Activated naive CD4-positive, alpha-beta T cell treated with anti-CD3 and anti-CD28 coated beads, Interleukin-2, amount 50 U/mL, for 24 hours (primary cell): Measurements from ENCODE around the gene ATG9A.
"Not testable (repeated sequence)": the region's sequence is repeated elsewhere in the genome, so short reads cannot be mapped to it uniquely, and the experiment has no call there.

Source experiments
- H3K27ac Mint-ChIP-seq: one replicate; pipeline ENCODE4 v1.8.0; 2021; ENCODE audit warnings: mild to moderate bottlenecking, mixed read lengths
- H3K27me3 Mint-ChIP-seq: one replicate; pipeline ENCODE4 v1.8.0; 2021; ENCODE audit warnings: mixed read lengths
- H3K36me3 Mint-ChIP-seq: one replicate; pipeline ENCODE4 v1.8.0; 2021; ENCODE audit warnings: mixed read lengths
- H3K4me1 Mint-ChIP-seq: one replicate; pipeline ENCODE4 v1.8.0; 2021; ENCODE audit warnings: mixed read lengths
- H3K4me3 Mint-ChIP-seq: one replicate; pipeline ENCODE4 v1.8.0; 2021; ENCODE audit warnings: mild to moderate bottlenecking, mixed read lengths
- H3K9me3 Mint-ChIP-seq: one replicate; pipeline ENCODE4 v1.8.0; 2021; ENCODE audit warnings: mixed read lengths

ATG9A gene

GRCh38 chr2:219205981-219206327, 23.5 kb downstream of the ATG9A start:
- Mint-ChIP-seq H3K27me3 (no peaks in the 10 kb centered on the region), H3K4me3 (peak overlapping the region; percentile 90), H3K27ac (peak overlapping the region; percentile 96), H3K4me1 (peaks cover 36% of the 10 kb centered on the region), H3K9me3 (no peaks in the 10 kb centered on the region), H3K36me3 (peaks cover 3% of the 10 kb centered on the region)

DNA sequence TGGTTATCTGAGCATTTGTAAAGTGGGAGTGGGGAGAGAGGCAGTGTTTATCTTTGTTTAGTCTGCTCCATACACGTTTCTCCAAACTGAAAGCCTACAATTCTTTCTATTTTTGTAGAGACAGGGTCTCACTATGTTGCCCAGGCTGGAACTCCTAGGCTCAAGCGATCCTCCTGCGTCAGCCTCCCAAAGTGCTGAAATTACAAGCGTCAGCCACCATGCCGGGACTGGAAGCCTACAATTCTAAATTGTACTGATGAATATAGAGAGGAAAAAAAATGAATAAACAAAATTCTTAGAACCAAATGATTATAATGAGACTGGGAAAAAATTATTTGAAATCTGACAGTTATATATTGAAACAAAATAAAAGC, 24.3 kb downstream of the ATG9A start:
- no peaks in the 10 kb centered on the region for H3K9me3 Mint-ChIP-seq
- H3K36me3 Mint-ChIP-seq = peaks cover 3% of the 10 kb centered on the region
- peak overlapping the region; percentile 35 for H3K27ac Mint-ChIP-seq
- H3K4me3 Mint-ChIP-seq = no peak overlapping the region
- H3K27me3 Mint-ChIP-seq = no peaks in the 10 kb centered on the region
- peaks cover 37% of the 10 kb centered on the region for H3K4me1 Mint-ChIP-seq

DNA sequence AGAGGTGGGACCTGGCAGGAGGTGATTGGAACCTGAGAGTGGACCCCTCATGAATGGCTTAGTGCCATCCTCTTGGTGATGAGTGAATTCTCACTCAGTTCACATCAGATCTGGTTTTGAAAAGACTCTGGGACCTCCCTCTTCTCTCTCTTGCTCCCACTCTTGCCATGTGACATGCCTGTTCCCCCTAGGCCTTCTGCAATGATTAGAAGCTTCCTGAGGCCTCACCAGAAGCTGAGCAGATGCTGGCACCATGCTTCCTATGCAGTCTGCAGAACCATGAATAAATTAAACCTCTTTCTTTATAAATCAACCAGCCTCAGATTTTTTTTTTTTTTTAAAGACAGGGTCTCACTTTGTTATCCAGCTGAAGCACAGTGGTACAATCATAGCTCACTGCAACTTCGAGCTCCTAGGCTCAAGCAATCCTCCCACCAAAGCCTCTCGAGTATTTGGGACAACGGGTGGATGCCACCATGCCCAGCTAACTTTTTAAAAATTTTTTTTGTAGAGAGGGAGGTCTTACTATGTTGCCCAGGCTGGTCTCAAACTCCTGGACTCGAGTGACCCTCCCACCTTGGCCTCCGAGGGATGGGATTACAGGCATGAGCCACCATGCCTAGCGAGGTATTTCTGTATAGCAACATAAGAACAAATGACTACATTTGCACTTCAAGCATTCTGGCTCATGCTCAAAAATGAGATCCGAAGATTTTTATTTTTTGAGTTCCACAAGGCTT, 24.8 kb downstream of the ATG9A start:
- Mint-ChIP-seq H3K4me1 (peaks cover 33% of the 10 kb centered on the region), H3K36me3 (peaks cover 3% of the 10 kb centered on the region), H3K4me3 (no peak overlapping the region), H3K9me3 (no peaks in the 10 kb centered on the region), H3K27ac (no peak overlapping the region), H3K27me3 (no peaks in the 10 kb centered on the region)

- H3K9me3 Mint-ChIP-seq, H3K4me3 Mint-ChIP-seq, H3K27me3 Mint-ChIP-seq, H3K36me3 Mint-ChIP-seq, H3K27ac Mint-ChIP-seq: not testable (repeated sequence)
- H3K4me1 Mint-ChIP-seq = peaks cover 15% of the 10 kb centered on the region
These were observed 28.1 kb downstream of the ATG9A start for GRCh38 chr2:219201331-219201730.

DNA sequence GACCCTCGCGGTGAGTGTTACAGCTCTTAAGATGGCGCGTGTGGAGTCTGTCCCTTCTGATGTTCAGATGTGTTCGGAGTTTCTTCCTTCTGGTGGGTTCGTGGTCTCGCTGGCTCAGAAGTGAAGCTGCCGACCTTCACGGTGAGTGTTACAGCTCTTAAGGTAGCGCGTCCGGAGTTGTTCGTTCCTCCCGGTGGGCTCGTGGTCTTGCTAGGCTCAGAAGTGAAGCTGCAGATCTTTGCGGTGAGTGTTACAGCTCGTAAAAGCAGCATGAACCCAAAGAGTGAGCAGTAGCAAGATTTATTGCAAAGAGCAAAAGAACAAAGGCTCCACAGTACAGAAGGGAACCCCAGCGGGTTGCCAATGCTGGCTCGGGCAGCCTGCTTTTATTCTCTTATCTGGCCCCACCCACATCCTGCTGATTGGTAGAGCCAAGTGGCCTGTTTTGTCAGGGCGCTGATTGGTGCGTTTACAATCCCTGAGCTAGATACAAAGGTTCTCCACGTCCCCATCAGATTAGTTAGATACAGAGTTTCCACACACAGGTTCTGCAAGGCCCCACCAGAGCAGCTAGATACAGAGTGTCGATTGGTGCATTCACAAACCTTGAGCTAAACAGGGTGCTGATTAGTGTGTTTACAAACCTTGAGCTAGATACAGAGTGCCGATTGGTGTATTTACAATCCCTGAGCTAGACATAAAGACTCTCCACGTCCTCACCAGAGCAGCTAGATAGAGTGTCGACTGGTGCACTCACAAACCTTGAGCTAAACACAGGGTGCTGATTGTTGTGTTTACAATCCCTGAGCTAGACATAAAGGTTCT, 28.7 kb downstream of the ATG9A start:
- not testable (repeated sequence) for H3K36me3 Mint-ChIP-seq, H3K27me3 Mint-ChIP-seq, H3K9me3 Mint-ChIP-seq
- Mint-ChIP-seq H3K4me3 (peak overlapping the region; percentile 82), H3K27ac (peak overlapping the region; percentile 79), H3K4me1 (peaks cover 11% of the 10 kb centered on the region)

GRCh38 chr2:219199470-219200211, 29.8 kb downstream of the ATG9A start:
- Mint-ChIP-seq H3K4me1 (peaks cover 11% of the 10 kb centered on the region), H3K4me3 (no peak overlapping the region), H3K27me3 (no peaks in the 10 kb centered on the region), H3K36me3 (no peaks in the 10 kb centered on the region), H3K9me3 (no peaks in the 10 kb centered on the region), H3K27ac (no peak overlapping the region)

DNA sequence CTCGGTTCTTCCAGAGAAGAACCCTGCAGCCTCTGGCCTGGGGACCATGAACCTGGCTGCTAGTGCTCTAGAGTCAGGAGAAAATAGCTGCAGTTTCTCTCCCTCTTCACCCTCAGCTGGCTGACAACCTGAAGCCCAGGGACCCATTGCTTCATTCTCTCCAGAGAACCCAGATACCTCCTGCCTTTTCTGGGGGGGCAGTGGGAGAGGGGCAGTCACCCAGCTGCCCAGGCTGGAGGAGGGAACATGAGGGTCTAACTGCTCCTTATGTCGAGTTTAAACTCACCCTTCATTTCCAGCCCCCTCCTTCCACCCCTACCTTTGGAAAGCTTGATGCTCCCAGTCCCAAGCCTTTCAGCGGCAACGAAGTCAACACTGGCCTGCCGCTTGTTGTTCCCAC, 30.5 kb downstream of the ATG9A start:
- no peaks in the 10 kb centered on the region for H3K9me3 Mint-ChIP-seq
- no peak overlapping the region for H3K27ac Mint-ChIP-seq
- peaks cover 11% of the 10 kb centered on the region for H3K4me1 Mint-ChIP-seq
- no peaks in the 10 kb centered on the region for H3K27me3 Mint-ChIP-seq
- no peak overlapping the region for H3K4me3 Mint-ChIP-seq
- no peaks in the 10 kb centered on the region for H3K36me3 Mint-ChIP-seq

- H3K27ac Mint-ChIP-seq = no peak overlapping the region
- H3K27me3 Mint-ChIP-seq = no peaks in the 10 kb centered on the region
- no peaks in the 10 kb centered on the region for H3K36me3 Mint-ChIP-seq
- H3K9me3 Mint-ChIP-seq = no peaks in the 10 kb centered on the region
- no peak overlapping the region for H3K4me3 Mint-ChIP-seq
- H3K4me1 Mint-ChIP-seq = peaks cover 11% of the 10 kb centered on the region
These were observed 32.0 kb downstream of the ATG9A start for GRCh38 chr2:219197388-219197787.

- Mint-ChIP-seq H3K36me3 (peaks cover under 1% of the 10 kb centered on the region), H3K9me3 (no peaks in the 10 kb centered on the region), H3K4me1 (peaks cover 19% of the 10 kb centered on the region), H3K27me3 (no peaks in the 10 kb centered on the region), H3K4me3 (no peak overlapping the region), H3K27ac (peak overlapping the region; percentile 74)
These were observed 42.5 kb downstream of the ATG9A start for GRCh38 chr2:219186754-219187456.

DNA sequence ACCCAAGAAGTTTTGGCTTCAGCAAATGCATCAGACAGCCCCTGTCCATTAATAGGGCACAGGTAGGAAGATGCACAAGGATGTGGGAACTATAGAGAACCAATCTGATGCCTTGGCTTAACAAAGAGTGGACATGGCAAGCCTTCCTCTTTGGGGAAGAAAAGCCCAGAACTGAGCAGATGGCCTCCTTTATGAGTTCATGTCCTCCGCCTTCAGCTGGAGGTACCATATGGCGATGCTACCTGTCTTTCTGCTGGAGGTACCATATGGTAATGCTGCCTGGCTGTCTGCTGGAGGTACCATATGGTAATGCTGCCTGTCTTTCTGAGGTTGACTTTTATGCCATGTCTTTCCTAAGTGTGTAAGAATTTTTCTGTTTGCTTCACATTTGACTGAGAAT, 45.3 kb downstream of the ATG9A start:
- Mint-ChIP-seq H3K27ac (no peak overlapping the region), H3K27me3 (no peaks in the 10 kb centered on the region), H3K4me1 (peaks cover 45% of the 10 kb centered on the region), H3K9me3 (no peaks in the 10 kb centered on the region), H3K36me3 (peaks cover 4% of the 10 kb centered on the region), H3K4me3 (no peak overlapping the region)

DNA sequence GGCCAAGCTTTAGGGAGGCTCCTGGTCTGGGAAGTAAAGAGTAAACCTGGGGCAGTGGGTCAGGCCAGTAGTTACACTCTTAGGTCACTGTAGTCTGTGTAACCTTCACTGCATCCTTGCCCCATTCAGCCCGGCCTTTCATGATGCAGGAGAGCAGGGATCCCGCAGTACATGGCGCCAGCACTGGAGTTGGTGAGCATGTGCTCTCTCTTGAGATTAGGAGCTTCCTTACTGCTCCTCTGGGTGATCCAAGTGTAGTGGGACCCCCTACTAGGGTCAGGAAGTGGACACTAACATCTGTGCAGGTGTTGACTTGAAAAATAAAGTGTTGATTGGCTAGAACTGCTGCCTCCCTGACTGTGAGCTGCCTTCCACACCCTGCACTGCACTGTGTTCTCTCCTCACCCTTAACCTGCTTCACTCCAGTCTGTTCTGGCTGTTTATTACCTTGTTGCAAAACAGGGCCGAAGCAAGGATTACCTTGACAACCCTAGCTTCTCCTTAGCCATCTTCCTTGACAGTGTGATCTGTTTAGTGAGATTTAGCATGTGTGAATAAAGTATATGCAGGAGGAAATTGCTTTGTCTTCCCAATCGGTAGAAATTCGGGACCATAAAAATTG, 46.2 kb downstream of the ATG9A start:
- Mint-ChIP-seq H3K36me3 (peaks cover 4% of the 10 kb centered on the region), H3K9me3 (no peaks in the 10 kb centered on the region), H3K4me3 (no peak overlapping the region), H3K4me1 (peaks cover 51% of the 10 kb centered on the region), H3K27me3 (no peaks in the 10 kb centered on the region), H3K27ac (no peak overlapping the region)

GRCh38 chr2:219182331-219183150, 46.9 kb downstream of the ATG9A start:
- Mint-ChIP-seq H3K27ac (no peak overlapping the region), H3K4me3 (no peak overlapping the region), H3K27me3 (no peaks in the 10 kb centered on the region), H3K9me3 (no peaks in the 10 kb centered on the region), H3K36me3 (peaks cover 4% of the 10 kb centered on the region), H3K4me1 (peaks cover 53% of the 10 kb centered on the region)

DNA sequence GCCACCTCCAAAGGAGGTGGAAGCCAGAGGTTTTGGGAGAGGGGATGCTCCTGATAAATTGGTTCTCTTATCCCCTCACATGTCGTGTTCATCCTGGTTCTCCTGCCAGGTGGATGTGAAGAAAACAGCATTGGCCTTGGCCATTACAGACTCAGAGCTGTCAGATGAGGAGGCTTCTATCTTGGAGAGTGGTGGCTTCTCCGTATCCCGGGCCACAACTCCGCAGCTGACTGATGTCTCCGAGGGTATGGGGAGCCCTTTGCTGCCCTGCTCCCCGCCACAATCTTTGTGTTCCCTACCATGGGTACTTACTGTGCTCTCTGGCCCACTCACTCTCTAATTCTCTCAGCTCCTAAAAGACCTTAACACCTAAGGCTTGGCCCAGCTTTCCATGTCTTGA, 47.9 kb downstream of the ATG9A start:
- H3K4me3 Mint-ChIP-seq = no peak overlapping the region
- peak overlapping the region; percentile 66 for H3K27ac Mint-ChIP-seq
- H3K27me3 Mint-ChIP-seq = no peaks in the 10 kb centered on the region
- no peaks in the 10 kb centered on the region for H3K9me3 Mint-ChIP-seq
- peaks cover 4% of the 10 kb centered on the region for H3K36me3 Mint-ChIP-seq
- peaks cover 48% of the 10 kb centered on the region for H3K4me1 Mint-ChIP-seq

- Mint-ChIP-seq H3K4me3 (peak overlapping the region; percentile 23), H3K4me1 (peaks cover 49% of the 10 kb centered on the region), H3K9me3 (no peaks in the 10 kb centered on the region), H3K36me3 (peaks cover 4% of the 10 kb centered on the region), H3K27ac (peak overlapping the region; percentile 56), H3K27me3 (no peaks in the 10 kb centered on the region)
These were observed 48.5 kb downstream of the ATG9A start for GRCh38 chr2:219180961-219181360.
